ENCODE measurements around the gene EED. TPM values are rescaled to one million over a fixed set of nuclear protein-coding genes. Genes with fewer than 3 reads are reported as not detected.
A peak's percentile ranks its signal among the peaks of the same experiment; 100 is the strongest.
"Not testable (repeated sequence)": the region's sequence is repeated elsewhere in the genome, so short reads cannot be mapped to it uniquely, and the experiment has no call there.

EED gene
- total and polyA plus RNA-seq, 4 donors: 14.5 to 26.5 (median 19.0) TPM

- intact Hi-C loops (cut with DNase I): loop anchor here in 1 of 2 donors (10.0 kb wide), 1 partner anchor 357 kb away; the partner anchor contains the start of gene CCDC83
- Histone ChIP-seq H3K4me1 (ENCODE audit: control insufficient read depth in 1 of 2, insufficient read depth in 2 of 2, low read length in 2 of 2) (no peaks in the 10 kb centered on the region), H3K36me3 (ENCODE audit: control insufficient read depth in 1 of 2, insufficient read depth in 2 of 2, low read length in 1 of 2) (no peaks in the 10 kb centered on the region), H3K4me3 (ENCODE audit: low read length in 2 of 2) (no peak overlapping the region), H3K27me3 (ENCODE audit: control insufficient read depth in 1 of 2, insufficient read depth in 2 of 2, low read length in 1 of 2) (no peaks in the 10 kb centered on the region), H3K9me3 (ENCODE audit: control insufficient read depth, low read length) (no peaks in the 10 kb centered on the region), H3K27ac (ENCODE audit: low read depth in 1 of 2, low read length in 2 of 2) (no peak overlapping the region)
- DNase-seq (no peak), ATAC-seq (ENCODE audit: low FRiP score) (no peak)
- 93 to 96% methylated on average over 4 of the region's 4 CpGs for WGBS, 2 donors
These were observed 32.9 kb upstream of the EED start for GRCh38 chr11:86211619-86212018.

DNA sequence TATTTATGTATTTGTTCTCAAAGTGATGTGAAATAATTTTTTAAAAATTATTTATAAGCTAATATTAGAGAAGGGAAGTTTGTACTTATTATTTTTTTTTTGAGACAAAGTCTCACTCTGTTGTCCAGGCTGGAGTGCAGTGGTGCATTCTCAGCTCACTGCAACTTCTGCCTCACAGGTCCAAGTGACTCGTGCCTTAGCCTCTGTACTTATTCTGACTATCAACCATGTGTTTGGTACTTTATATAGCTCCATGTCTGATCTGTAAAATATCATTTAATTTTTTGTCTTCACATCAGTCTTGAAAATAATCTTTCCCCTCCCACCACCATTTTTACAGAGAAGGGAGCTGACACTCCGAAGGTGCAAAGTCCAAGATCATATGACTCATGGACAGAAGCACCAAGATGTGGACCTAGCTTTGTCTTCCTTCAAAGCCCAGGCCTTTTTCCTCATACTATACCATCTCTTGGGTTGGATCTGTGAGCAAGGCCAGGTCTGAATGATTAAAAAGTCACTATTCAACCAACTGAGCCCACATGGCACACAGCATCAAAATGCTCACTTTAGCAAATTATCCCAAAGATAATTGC is 32.4 kb upstream of the EED start:
- DNase-seq: no peak
- H3K9me3 ChIP-seq (ENCODE audit: control insufficient read depth, low read length): no peaks in the 10 kb centered on the region
- intact Hi-C loops (cut with DNase I): loop anchor here in 1 of 2 donors (10.0 kb wide), 1 partner anchor 357 kb away; the partner anchor contains the start of gene CCDC83
- H3K4me1 ChIP-seq (ENCODE audit: control insufficient read depth in 1 of 2, insufficient read depth in 2 of 2, low read length in 2 of 2): no peaks in the 10 kb centered on the region
- WGBS, 2 donors: 89 to 93% methylated on average over 2 of the region's 2 CpGs
- H3K4me3 ChIP-seq (ENCODE audit: low read length in 2 of 2): no peak overlapping the region
- no peaks in the 10 kb centered on the region for H3K27me3 ChIP-seq (ENCODE audit: control insufficient read depth in 1 of 2, insufficient read depth in 2 of 2, low read length in 1 of 2)
- no peak for ATAC-seq (ENCODE audit: low FRiP score)
- no peak overlapping the region for H3K27ac ChIP-seq (ENCODE audit: low read depth in 1 of 2, low read length in 2 of 2)
- H3K36me3 ChIP-seq (ENCODE audit: control insufficient read depth in 1 of 2, insufficient read depth in 2 of 2, low read length in 1 of 2): no peaks in the 10 kb centered on the region

DNA sequence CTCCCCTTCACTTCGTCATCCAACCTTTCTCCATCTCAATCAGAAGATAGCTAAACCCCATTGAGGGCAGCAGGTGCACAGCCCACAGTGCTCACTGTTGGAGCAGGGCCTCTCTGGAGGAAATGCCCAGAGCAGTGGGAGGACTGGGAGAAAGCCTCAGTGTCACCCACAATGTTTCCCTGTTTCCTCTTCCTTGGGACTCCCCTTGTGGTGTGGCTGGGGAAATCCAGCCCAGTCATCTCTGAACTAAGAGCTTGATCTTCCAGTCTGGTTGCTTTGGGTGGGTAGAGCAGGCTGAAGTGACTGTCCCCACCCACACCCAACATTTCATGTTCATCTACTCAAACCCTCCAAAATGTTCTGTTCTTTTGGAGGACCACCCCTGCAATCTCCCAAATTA is 29.8 kb upstream of the EED start:
- ATAC-seq (ENCODE audit: low FRiP score): no peak

GRCh38 chr11:86218125-86219084 is 26.1 kb upstream of the EED start:
- Histone ChIP-seq H3K4me1 (ENCODE audit: control insufficient read depth in 1 of 2, insufficient read depth in 2 of 2, low read length in 2 of 2) (peaks cover 0 to 2% of the 10 kb centered on the region in 2 donors), H3K27ac (ENCODE audit: low read depth in 1 of 2, low read length in 2 of 2) (peak overlapping the region in 1 of 2 donors; percentile 25), H3K4me3 (ENCODE audit: low read length in 2 of 2) (peak overlapping the region; percentile 11 to 66), H3K36me3 (ENCODE audit: control insufficient read depth in 1 of 2, insufficient read depth in 2 of 2, low read length in 1 of 2) (no peaks in the 10 kb centered on the region), H3K27me3 (ENCODE audit: control insufficient read depth in 1 of 2, insufficient read depth in 2 of 2, low read length in 1 of 2) (peaks cover 0 to 1% of the 10 kb centered on the region in 2 donors), H3K9me3 (ENCODE audit: control insufficient read depth, low read length) (no peaks in the 10 kb centered on the region)
- intact Hi-C loops (cut with DNase I): loop anchor here (5.0 to 10.0 kb wide), 3 partner anchors 276 to 364 kb away; partner anchors contain the start of gene CCDC83 (in 2 of the 2)
- DNase-seq (peak; percentile 78 to 84), ATAC-seq (ENCODE audit: low FRiP score) (peak; percentile 89)
- WGBS, 2 donors: 7 to 8% methylated on average over 14 of the region's 14 CpGs

More for the DNA sequence above, 29.8 kb upstream of the EED start:
- no peaks in the 10 kb centered on the region for H3K36me3 ChIP-seq (ENCODE audit: control insufficient read depth in 1 of 2, insufficient read depth in 2 of 2, low read length in 1 of 2)
- H3K27me3 ChIP-seq (ENCODE audit: control insufficient read depth in 1 of 2, insufficient read depth in 2 of 2, low read length in 1 of 2): no peaks in the 10 kb centered on the region
- H3K27ac ChIP-seq (ENCODE audit: low read depth in 1 of 2, low read length in 2 of 2): no peak overlapping the region
- peaks cover 0 to 2% of the 10 kb centered on the region in 2 donors for H3K4me1 ChIP-seq (ENCODE audit: control insufficient read depth in 1 of 2, insufficient read depth in 2 of 2, low read length in 2 of 2)
- WGBS, 2 donors: 89 to 96% methylated on average over 1 of the region's 1 CpG
- H3K4me3 ChIP-seq (ENCODE audit: low read length in 2 of 2): no peak overlapping the region
- H3K9me3 ChIP-seq (ENCODE audit: control insufficient read depth, low read length): no peaks in the 10 kb centered on the region
- intact Hi-C loops (cut with DNase I): loop anchor here (5.0 to 10.0 kb wide), 3 partner anchors 272 to 360 kb away; partner anchors contain the start of gene CCDC83 (in 2 of the 2)
- no peak for DNase-seq

- ATAC-seq (ENCODE audit: low FRiP score): no peak
- WGBS, 2 donors: 95 to 98% methylated on average over 7 of the region's 7 CpGs
- Histone ChIP-seq H3K27me3 (ENCODE audit: control insufficient read depth in 1 of 2, insufficient read depth in 2 of 2, low read length in 1 of 2) (peaks cover 0 to 1% of the 10 kb centered on the region in 2 donors), H3K36me3 (ENCODE audit: control insufficient read depth in 1 of 2, insufficient read depth in 2 of 2, low read length in 1 of 2) (no peaks in the 10 kb centered on the region), H3K4me1 (ENCODE audit: control insufficient read depth in 1 of 2, insufficient read depth in 2 of 2, low read length in 2 of 2) (peaks cover 0 to 2% of the 10 kb centered on the region in 2 donors), H3K9me3 (ENCODE audit: control insufficient read depth, low read length) (no peaks in the 10 kb centered on the region), H3K4me3 (ENCODE audit: low read length in 2 of 2) (no peak overlapping the region), H3K27ac (ENCODE audit: low read depth in 1 of 2, low read length in 2 of 2) (no peak overlapping the region)
- no peak for DNase-seq
- intact Hi-C loops (cut with DNase I): loop anchor here (5.0 to 10.0 kb wide), 3 partner anchors 277 to 365 kb away; partner anchors contain the start of gene CCDC83 (in 2 of the 2)
These were observed 25.0 kb upstream of the EED start for GRCh38 chr11:86219311-86220193.

- Histone ChIP-seq H3K36me3 (ENCODE audit: control insufficient read depth in 1 of 2, insufficient read depth in 2 of 2, low read length in 1 of 2) (no peaks in the 10 kb centered on the region), H3K4me3 (ENCODE audit: low read length in 2 of 2) (no peak overlapping the region), H3K27ac (ENCODE audit: low read depth in 1 of 2, low read length in 2 of 2) (no peak overlapping the region), H3K27me3 (ENCODE audit: control insufficient read depth in 1 of 2, insufficient read depth in 2 of 2, low read length in 1 of 2) (peaks cover 0 to 1% of the 10 kb centered on the region in 2 donors), H3K4me1 (ENCODE audit: control insufficient read depth in 1 of 2, insufficient read depth in 2 of 2, low read length in 2 of 2) (peaks cover 0 to 2% of the 10 kb centered on the region in 2 donors), H3K9me3 (ENCODE audit: control insufficient read depth, low read length) (no peaks in the 10 kb centered on the region)
- DNase-seq (no peak), ATAC-seq (ENCODE audit: low FRiP score) (no peak)
- intact Hi-C loops (cut with DNase I): no loop called here
- 65 to 79% methylated on average over 1 of the region's 1 CpG for WGBS, 2 donors
These were observed 23.9 kb upstream of the EED start for GRCh38 chr11:86220653-86221052.

GRCh38 chr11:86222081-86222480 is 22.5 kb upstream of the EED start:
- Histone ChIP-seq H3K9me3 (ENCODE audit: control insufficient read depth, low read length) (no peaks in the 10 kb centered on the region), H3K27ac (ENCODE audit: low read depth in 1 of 2, low read length in 2 of 2) (no peak overlapping the region), H3K4me3 (ENCODE audit: low read length in 2 of 2) (no peak overlapping the region), H3K27me3 (ENCODE audit: control insufficient read depth in 1 of 2, insufficient read depth in 2 of 2, low read length in 1 of 2) (peaks cover 0 to 1% of the 10 kb centered on the region in 2 donors), H3K36me3 (ENCODE audit: control insufficient read depth in 1 of 2, insufficient read depth in 2 of 2, low read length in 1 of 2) (no peaks in the 10 kb centered on the region), H3K4me1 (ENCODE audit: control insufficient read depth in 1 of 2, insufficient read depth in 2 of 2, low read length in 2 of 2) (peaks cover 0 to 2% of the 10 kb centered on the region in 2 donors)
- DNase-seq (no peak), ATAC-seq (ENCODE audit: low FRiP score) (no peak)
- intact Hi-C loops (cut with DNase I): no loop called here
- 74 to 78% methylated on average over 2 of the region's 2 CpGs for WGBS, 2 donors

DNA sequence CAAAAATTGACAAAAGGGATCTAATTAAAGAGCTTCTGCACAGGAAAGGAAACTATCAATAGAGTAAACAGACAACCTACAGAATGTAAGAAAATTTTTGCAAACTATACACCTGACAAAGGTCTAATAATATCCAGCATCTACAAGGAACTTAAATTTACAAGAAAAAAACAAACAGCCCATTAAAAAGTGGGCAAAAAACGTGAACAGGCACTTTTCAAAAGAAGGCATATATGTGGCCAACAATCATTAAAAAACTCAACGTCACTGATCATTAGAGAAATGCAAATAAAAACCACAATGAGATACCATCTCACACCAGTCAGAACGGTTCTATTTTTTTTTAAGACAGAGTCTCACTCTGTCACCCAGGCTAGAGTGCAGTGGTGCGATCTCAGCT is 20.0 kb upstream of the EED start:
- H3K27me3 ChIP-seq (ENCODE audit: control insufficient read depth in 1 of 2, insufficient read depth in 2 of 2, low read length in 1 of 2); ATAC-seq (ENCODE audit: low FRiP score); DNase-seq; H3K4me3 ChIP-seq (ENCODE audit: low read length in 2 of 2); H3K9me3 ChIP-seq (ENCODE audit: control insufficient read depth, low read length); H3K27ac ChIP-seq (ENCODE audit: low read depth in 1 of 2, low read length in 2 of 2); intact Hi-C loops (cut with DNase I); H3K4me1 ChIP-seq (ENCODE audit: control insufficient read depth in 1 of 2, insufficient read depth in 2 of 2, low read length in 2 of 2); H3K36me3 ChIP-seq (ENCODE audit: control insufficient read depth in 1 of 2, insufficient read depth in 2 of 2, low read length in 1 of 2): not testable (repeated sequence)
- 61 to 64% methylated on average over 4 of the region's 4 CpGs for WGBS, 2 donors
